GM19463 (cell line): ENCODE measurements around the gene CAV2.

Experiments
- ATAC-seq: cut with Tn5 transposase; IDR thresholded peaks from one replicate; pipeline ENCODE4 v1.9.1; 2021; ENCODE audit warnings: mild to moderate bottlenecking, moderate library complexity; ENCODE audit not compliant: unreplicated experiment

Gene CAV2

DNA sequence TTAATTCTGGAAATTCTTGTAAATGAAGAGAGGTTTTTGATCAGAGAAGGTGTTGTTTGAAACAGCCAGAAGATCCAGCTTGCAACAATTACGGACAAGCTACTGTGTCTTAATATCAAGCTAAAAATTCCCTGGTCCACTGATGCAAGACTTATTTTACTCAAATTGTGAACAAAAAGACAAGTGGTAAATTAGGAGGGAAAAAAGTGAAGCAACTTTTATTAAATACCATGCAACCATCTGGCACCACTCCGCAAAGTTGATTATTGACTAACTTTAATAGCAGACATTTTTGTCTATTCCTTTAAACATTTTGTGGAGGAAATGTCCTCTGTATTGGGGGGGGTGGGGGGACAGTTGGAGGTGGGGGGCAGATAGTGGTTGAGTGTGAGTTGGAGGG is 5.1 kb upstream of the CAV2 start:
- ATAC-seq, result no peak

GRCh38 chr7:116495736-116496135 is 3.8 kb upstream of the CAV2 start:
- ATAC-seq, result no peak

- no peak for ATAC-seq
Measured at GRCh38 chr7:116496653-116497052, 2.9 kb upstream of the CAV2 start.

- no peak for ATAC-seq
Measured at GRCh38 chr7:116497708-116498107, 1.8 kb upstream of the CAV2 start.

- peak; percentile 73 for ATAC-seq
Measured at GRCh38 chr7:116500078-116500853, 728 bp downstream of the CAV2 start.

DNA sequence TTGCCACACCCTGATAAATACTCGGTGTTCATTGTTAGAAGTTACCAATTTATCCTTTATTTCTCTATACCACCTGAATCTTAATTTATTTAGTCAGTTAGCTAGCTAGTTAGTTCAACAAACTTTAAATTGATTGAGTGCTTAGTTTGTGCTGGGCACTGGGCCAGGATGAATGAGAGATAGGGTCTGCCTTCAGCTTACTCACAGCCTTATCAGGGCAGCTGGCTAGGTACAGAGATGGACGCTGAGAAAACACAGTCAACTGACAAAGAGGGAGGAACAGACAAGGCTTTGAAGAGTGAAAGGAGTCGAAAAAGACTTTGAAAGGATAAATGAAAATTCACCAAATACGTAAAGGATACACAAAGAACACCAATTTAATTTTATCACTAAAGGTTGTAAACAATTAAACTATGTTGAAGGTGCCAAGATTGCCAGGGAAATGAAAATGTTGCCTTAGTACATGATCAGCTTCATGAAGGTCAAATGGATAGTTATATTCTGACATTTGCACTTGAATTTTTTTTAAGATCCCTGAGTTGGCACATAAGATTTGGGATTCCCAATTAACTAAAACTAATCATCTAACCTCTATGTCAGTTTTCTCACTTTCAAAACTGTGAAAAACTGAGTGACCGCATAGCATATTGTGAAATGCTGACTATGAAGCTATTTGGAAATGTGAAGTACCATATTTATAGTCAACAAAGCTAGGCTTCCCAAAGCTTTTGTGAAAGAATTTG is 2.1 kb downstream of the CAV2 start:
- ATAC-seq, result no peak

- ATAC-seq, result no peak
Measured at GRCh38 chr7:116502201-116503096, 2.9 kb downstream of the CAV2 start.

GRCh38 chr7:116503835-116504234 is 4.3 kb downstream of the CAV2 start:
- no peak for ATAC-seq

- no peak for ATAC-seq
Measured at GRCh38 chr7:116505278-116505677, 5.7 kb downstream of the CAV2 start.

- ATAC-seq, result no peak
Measured at GRCh38 chr7:116505823-116506222, 6.3 kb downstream of the CAV2 start.

DNA sequence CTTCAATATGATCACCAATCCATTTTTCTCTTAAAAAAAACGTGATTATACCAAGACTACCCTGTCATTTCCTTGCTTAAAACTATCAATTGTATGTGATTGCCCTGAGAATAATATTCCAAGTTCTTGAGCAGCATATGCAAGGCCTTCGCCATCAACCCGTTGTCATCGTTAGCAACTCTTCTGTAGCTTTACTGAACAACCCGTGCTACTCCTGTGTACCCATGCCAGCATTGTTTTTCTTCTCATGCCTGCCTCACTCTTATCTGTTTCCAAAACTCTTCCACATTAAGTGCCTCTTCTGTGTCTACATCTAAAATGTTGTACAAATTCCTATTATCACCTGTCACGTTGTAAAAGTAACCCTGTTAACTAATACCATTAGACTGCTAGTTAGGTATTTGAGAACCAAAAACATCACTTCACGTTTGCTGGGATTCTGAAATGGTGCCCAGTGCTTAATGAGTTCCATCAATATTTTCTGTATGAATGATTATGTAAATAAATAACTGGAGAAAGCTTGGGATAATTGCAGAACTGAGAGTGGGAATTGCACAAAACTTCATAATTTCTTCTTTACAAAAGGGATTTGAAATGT is 10.5 kb downstream of the CAV2 start:
- no peak for ATAC-seq

DNA sequence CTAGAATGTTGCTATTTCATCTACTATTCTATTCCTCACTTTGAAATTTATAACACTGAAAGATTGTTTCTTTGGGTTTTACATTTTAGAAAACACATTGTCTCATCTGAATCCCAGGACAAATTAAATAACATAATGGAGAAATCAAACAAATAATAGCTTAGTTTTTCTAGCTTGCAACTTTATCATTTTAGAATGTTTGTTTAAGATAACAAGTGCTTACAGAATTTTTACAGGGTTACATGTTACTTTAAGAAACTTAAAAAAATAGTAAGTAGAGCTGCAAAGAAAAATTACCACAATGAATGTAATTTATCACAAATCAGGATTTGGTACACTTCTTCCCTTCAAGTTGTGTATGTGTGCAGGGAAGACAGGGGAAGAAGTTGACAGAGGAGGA is 11.3 kb downstream of the CAV2 start:
- no peak for ATAC-seq

- ATAC-seq, result peak; percentile 99
Measured at GRCh38 chr7:116511552-116512519, 12.3 kb downstream of the CAV2 start.

- no peak for ATAC-seq
Measured at GRCh38 chr7:116512520-116513188, 13.1 kb downstream of the CAV2 start.

DNA sequence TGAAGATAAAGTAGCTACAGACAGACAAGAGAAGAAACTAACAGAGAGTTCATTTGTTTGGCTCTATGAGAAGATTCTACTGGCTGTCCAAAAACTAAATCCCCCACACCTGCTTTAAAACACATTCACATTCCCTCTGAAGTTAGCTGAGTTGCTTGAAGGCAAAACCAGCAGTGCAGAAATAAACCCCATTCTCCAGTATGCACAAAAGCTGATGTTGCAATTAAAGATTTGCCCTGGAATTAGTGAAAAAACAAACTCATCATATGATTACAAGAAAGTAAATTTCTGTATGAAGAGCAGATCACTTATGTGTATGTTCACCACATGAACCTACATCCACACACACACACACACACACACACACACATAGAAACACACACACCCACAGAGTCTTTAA is 16.0 kb downstream of the CAV2 start:
- ATAC-seq, result no peak

GRCh38 chr7:116516324-116516723 is 16.8 kb downstream of the CAV2 start:
- ATAC-seq, result no peak

- ATAC-seq, result no peak
Measured at GRCh38 chr7:116517626-116518025, 18.1 kb downstream of the CAV2 start.

- ATAC-seq, result peak; percentile 54
Measured at GRCh38 chr7:116518961-116519360, 19.4 kb downstream of the CAV2 start.

DNA sequence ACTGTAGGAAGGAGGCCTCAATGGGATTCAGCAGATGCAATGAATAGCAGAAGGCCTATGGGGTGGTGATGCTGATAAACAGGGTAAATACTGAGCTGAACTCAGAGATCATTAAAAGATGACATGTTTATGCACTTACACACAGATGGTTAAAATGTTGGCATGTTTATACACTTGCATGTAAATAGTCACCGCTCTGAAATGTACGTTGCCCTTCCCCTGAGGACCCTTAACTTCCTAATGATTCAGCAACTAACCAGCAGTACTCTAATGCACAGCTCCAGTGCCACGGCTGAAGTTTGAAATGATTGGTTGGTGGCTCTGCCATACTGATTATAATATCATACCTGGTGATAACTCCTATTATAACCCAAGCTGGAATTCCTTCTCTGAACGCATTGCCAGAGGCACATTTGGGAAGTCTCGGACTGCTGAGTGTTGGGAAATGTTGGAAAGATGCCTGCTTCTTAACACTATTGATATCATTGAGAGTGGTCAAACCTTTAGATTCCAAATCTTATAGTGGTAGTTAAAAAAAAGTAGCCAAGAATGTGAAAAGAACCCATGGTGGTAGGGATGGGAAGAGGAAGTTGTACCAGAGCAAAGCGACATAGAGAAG is 21.6 kb downstream of the CAV2 start:
- ATAC-seq, result no peak
